SIG-M5 (cell line): ENCODE data around the gene TIAM2.

Experiments
- DNase-seq: peaks from one replicate; lab custom pipeline; 2025; lab: John Stamatoyannopoulos, UW

TIAM2 gene

GRCh38 chr6:155297669-155298068 lies 302.6 kb downstream of the TIAM2 start:
- DNase-seq, result no peak

DNA sequence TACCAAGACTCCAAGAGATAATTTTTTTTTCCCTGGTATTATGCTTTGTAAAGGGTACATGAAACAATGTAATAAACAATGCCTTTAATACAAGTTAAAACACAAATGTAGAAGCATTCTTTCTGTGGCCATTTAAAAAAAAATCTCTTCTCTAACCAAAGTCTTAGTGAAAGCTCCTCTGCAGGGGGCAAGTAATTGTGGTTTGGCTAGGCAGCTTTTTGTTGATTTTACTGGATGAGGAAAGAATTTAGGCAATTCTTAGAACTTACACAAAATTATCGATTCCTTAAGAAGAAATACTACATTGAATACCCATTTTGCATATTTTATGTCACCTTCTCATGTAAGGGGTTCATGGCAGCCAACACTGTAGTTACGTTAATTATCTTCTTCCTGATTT lies 306.8 kb downstream of the TIAM2 start:
- DNase-seq, result no peak

- no peak for DNase-seq
Observed at GRCh38 chr6:155303361-155303870, 308.3 kb downstream of the TIAM2 start.

DNA sequence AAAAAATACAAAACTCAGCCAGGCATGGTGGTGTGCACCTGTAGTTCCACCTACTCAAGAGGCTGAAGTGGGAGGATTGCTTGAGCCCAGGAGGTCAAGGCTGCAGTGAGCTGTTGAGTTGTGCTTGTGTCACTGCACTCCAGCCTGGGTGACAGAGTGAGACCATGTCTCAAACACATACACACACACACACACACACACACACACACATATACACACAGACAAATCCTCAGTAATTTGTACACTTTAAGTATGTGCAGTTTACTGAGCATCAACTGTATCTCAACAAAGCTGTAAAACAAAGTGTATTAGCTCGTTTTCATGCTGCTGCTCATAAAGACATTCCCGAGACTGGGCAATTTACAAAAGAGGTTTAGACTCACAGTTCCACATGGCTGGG lies 311.8 kb downstream of the TIAM2 start:
- no peak for DNase-seq
